ENCODE measurements around the gene GDAP1L1.
A peak's percentile ranks its signal among the peaks of the same experiment; 100 is the strongest.

The GDAP1L1 gene

DNA sequence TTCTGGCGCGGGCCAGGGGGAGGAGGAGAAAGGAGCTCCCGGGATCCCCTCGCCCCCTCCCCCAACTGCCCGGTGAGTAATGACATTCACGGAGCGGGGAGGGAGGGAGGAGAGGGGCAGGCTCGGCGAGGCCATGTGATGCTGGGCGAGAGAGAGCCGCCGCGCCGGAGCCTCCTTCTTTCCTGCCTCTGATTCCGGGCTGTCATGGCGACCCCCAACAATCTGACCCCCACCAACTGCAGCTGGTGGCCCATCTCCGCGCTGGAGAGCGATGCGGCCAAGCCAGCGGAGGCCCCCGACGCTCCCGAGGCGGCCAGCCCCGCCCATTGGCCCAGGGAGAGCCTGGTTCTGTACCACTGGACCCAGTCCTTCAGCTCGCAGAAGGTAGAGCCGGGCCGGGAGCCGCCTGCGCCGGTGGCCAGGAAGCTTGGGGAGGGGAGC lies at the start of gene GDAP1L1:
Gene GDAP1L1, plus strand, starts transcription at position 178 of the 441 bp plus-strand sequence. Its CDS starts 27 bp downstream, at position 205.
- DNase-seq, result peak; percentile 11

DNA sequence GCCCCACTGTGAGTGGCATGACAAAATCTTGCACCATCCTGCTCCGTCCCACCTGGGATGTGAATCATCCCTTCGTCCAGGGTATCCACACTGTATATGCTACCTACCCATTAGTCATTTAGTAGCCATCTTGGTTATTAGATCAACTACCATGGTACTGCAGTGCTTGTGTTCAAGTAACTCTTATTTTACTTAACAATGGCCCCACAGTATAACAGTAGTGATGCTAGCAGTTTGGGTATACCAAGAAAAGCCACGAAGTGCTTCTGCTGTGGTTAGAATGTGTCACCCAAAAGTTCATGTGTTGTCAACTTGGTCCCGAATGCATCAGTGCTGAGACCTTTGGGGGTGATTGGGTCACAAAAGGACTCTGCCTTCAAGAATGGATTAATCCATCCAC lies 48.2 kb upstream of the GDAP1L1 start:
- DNase-seq, result no peak

DNA sequence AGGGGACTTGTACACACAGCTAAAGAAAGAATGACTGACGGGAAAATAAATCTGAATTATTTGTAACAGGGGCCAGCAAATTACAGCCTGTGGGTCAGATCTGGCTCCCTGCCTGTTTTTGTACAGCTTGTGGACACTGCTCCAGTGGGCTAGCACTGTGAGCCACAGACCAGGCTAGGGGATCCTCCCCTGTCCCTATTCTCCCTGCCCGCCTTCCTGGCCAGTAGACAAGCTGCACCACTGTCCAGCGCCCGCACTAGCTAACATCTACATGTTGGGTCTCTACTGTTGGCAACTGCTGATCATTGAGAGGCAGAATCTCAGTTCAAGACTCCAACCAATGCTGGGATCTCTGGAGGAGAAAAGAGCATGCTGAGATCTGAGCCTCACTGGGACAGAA lies 47.2 kb upstream of the GDAP1L1 start:
- DNase-seq, result no peak

DNA sequence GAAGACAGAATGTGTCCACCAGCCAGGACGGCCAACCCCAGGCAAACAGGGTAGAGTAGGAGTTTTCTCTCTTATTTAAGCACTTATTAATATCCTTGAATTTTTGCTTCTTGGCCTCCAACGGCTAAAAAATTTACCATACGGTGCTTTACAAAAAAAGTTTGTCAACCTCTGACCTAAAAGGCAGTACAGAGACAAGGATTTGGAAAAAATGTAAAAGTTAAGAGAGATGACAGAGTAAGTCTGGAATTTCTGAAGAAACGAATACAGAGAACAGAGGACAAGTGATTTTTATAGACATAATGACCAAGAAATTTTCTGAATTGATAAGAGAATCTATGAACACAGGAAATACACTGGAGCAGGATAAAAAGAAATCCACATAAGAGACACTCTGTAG lies 46.7 kb upstream of the GDAP1L1 start:
- no peak for DNase-seq

DNA sequence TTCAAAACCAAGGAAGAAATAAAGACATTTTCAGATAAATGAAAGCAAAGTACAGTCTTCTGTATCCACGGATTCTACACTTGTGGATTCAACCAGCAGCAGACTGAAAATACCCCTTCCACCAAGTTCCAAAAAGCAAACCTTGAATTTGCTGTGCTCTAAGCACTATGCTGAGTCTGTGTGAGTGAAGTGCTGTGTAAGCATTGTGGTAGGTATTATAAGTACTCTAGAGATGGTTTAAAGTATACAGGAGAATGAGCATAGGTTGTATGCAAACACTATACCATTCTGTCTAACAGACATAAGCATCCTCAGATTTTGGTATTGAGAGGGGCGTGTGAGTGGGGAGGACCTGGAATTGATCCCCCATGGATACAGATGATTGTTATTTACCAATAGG lies 46.1 kb upstream of the GDAP1L1 start:
- no peak for DNase-seq

DNA sequence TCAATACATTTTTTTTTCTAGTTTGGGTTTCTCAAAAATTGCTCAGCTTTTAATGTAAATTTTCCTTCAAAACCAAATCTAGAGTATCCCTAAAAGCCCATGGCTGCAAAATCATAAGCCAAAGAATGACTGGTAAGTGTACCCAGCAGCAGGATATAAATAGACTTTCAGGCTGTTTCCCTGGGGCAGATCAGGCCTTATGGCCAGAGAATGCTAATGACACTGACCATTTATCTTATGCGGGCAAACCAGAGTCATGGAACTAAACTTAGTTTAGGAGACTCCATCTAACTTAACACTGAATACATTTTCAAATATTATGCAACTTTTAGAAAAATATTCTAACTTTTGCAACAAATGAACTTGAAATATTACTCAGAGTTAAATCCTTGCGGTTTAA lies 43.9 kb upstream of the GDAP1L1 start:
- DNase-seq, result no peak

DNA sequence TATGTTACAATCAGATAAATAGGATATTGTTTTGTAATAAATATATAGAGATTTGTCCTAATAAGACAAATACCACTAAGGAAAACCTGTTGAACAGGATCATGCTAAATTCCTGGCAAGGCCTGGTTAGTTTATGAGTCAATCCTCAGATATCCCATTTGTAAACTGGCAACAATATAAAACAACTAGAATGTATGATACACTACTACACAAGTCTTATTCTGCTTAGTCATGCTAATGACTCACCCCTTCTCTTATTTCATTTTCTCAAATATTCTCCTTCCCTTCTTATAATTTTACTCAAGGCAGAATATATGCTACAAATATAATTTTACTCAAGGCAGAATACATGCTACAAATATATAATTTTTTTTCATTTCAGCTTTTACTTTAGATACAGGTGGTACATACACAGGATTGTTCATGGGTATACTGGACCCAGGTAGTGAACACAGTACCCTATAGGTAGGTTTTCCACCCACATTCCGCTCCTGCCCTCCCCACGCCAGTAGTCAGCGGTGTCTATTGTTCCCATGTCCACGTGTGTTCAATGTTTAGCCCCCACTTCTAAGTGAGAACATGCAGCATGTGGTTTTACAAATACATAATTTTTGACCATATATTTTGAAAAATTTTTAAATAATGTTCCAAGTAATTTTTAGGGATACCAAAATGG lies 42.8 kb upstream of the GDAP1L1 start:
- no peak for DNase-seq

DNA sequence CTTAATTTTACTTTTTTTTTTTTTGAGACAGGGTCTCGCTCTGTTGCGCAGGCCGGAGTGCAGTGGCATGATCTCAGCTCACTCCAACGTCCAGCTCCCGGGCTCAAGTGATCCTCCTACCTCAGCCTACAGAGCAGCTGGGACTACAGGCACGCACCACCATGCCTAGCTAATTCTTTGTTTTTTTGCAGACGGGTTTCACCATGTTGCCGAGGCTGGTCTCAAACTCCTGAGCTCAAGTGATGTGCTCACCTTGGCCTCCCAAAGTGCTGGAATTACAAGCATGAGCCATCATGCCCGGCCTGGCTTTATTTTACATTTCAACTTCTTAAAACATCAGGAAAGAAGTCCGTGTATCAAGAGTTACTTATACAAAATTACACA lies 42.3 kb upstream of the GDAP1L1 start:
- no peak for DNase-seq

DNA sequence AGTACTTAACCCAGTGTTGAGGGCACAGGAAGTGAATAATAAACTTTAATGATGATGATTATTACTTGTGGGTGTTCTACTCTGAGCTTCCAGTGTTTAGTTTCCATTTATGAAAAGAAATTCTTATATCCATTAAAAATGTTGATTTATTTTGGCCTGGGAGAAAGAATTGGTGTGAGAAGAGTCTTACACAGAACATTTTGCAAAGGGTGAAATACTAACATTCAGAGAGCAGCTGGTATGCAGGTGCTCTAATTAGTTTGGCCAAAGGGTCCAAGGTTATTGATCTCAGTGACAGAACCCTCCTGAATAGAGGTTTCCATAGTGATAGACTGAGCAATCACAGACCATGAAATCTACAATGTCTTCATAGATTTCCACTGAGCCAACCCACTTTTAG lies 41.0 kb upstream of the GDAP1L1 start:
- DNase-seq, result no peak

DNA sequence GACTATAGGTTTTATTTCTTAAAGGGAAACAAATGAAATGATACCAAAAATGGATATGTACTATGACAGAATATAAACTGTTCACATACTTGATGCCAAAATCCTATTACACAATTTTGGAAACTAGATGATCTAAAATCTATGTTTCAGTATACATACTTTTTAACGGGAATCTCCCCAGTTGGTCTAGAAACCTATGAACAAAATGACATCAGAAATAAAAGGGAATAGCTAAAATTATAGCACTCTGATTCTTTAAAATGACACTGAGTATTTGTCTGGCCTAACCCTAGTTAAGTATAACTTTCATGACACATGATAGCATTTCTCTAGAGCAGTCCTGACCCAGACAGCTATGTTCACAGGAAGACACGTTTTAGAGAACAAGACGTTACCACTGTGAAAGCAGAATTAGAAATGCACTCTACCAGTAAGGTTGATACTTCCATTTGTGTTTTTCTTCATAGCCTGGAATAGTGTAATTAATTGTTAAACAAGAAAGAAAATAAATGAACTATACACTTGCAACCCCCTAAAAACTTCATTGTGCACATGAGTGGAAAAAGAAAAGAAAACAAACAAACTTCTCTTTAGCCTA lies 39.9 kb upstream of the GDAP1L1 start:
- no peak for DNase-seq

DNA sequence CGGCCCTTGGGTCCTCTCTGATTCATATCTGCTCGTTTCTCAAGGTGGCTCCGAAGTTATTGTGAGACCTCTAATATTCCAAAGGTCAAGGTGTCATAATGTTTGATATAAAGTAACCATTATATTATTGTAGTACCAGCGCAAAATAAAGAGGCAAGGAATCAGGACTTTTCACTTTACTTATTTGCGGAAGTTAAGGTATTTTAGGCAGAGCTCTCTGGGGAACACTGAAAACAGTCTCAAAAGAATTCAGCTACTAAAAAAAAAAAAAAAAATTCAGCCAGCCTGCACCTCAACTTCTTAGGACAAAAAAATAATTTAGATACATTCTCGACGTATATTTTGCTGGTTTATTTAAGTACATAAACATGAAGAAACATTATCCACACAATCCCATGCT lies 38.9 kb upstream of the GDAP1L1 start:
- no peak for DNase-seq

DNA sequence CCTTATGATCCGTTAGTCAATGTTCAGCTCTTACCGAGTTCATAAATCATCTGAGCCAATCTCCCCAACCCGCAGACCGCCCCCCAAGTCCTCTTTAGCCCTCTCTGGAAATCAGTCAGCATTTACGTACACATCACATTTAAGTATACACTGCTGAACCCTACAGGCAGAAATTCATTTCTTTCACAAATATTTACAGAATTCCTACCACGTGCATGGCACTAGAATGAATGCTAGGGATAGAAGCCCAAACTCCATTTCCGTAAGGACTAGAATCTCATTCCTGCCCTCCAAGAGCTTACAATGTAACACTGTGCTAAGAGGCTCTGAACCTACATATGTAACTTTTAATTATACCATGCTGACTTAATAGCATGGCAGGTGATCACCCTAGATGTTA lies 38.3 kb upstream of the GDAP1L1 start:
- no peak for DNase-seq

DNA sequence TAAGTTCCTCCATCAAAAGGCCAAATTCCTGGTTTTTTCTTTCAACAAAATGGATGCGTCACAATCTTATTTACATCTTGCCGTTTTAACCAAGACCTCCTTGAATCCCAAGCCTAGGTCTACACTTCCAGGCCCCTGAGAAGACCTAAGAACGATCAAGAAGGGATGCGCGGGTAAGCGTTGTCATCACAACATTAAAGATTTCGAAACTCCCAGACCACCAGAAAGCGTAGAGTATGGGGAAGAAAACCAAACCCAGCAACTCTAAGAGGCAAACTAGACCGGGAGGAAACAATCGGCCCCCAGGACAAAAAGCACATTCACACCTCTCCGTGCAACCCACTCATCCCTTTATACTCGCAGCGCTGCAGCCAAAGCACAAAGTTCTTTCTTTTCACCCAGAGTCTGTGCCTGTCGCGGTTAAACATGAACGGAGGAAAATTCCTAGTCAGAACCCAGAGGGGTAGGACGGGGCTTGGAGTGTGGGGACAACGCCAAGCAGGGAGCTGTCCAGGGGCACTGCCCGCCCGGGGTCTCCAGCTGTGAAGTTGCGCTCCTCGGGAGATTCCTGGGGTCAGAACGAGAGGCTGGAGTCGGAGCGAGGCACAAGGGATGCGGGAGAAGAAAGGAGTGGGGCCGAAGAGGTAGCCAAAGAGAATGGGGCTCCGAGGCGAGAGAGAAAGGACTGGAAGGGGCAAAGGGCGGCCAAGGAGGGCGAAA lies 37.3 kb upstream of the GDAP1L1 start:
- no peak for DNase-seq

DNA sequence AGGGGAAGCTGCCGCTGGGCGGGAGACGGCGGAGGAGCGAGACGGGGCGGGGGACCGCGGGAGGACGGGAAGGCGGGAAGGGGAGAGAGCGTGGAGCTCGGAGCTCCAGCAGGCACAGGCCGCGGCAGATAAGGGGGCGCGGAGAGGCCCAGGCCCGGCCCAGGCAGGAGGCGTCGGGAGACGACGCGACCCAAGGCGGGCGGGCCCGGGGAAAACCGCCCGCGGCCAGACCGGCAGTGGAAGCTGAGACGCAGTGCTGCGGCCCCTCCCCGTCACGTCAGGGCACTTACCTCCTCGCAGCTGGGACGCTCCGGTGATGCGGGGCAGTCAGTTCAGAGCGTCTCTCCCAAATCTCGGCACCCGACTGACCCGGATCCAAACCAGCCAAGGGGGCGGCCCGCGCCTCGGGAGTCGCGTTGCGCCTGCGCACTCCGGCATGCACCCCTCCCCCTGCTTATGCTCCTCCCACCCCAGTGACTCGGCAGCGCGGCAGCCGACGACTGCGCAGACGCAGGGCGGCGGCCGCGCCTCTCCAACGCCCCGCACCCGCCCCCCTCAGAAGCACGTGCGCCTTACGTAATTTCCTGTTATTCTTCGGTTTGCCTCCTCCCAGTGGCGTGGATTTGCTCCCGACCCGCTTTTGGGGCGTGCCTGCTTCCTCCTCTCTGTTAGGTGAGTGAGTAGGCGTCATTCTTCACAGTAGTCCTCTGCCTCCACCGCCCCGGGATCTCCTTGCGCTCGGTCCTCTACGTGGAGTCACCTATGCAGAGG lies 36.5 kb upstream of the GDAP1L1 start, which contains the start of gene OSER1:
Gene OSER1, minus strand, starts transcription at position 366 of the 771 bp plus-strand sequence. CDS start 3,814 bp downstream, outside the sequence.
- DNase-seq, result peak; percentile 80

DNA sequence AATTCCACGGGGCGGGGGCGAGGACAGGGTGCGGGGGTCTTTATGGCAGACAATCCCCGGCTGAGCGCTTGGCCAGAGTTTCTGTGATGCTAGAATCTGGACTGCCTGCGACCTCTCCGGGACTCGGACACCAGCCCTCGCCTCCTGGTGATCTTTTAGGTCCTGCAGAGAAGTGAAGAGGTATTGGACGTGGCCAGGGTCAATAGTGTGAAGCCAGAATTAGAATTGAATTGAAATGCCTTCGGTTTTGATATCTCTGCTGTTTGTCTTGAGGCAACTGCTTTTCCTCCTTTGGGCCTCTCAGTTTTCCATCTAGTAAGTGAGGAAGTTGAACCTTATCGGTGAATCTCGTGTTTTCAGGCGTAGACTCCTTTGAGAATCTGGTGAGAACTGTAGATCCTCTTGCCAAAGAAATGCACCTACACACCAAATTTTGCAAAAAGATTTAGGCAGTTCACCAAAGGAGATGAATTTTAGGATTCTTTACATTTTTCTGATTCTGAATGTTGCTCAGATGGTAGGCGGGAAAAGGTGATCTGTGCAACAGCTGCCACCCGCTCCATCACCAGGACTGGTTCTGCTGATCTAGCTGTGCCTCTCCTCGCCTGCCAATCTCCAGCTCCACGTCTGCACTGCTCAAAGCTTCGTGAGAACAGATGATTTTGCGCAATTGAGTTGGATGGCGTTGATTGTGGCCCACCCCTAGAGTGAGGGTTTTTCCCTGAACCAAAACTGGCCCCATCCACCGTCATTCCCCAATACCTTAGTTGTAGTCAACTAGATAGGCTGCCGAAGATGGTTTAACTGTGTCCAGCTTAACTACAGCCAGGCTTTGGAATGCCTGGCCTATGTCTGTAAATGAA lies 35.7 kb upstream of the GDAP1L1 start:
- DNase-seq, result no peak

DNA sequence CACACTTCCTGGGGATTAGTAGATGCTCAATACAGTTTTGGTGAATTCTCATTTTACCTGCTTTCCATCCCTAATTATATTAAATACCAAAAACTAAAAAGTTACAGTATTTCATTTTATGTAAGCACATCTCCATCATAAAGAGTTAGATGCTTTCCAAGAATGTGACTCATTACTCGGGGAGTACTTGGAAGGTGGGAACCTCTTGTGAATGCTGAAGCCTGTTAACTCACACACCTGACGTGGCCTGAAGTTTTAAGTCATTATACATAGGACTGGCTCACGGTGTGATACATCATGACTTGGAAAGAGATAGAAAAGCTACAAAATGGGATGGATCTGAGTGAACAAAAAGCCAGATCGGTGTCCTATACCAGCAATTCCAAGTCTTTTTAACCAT lies 34.3 kb upstream of the GDAP1L1 start:
- no peak for DNase-seq

DNA sequence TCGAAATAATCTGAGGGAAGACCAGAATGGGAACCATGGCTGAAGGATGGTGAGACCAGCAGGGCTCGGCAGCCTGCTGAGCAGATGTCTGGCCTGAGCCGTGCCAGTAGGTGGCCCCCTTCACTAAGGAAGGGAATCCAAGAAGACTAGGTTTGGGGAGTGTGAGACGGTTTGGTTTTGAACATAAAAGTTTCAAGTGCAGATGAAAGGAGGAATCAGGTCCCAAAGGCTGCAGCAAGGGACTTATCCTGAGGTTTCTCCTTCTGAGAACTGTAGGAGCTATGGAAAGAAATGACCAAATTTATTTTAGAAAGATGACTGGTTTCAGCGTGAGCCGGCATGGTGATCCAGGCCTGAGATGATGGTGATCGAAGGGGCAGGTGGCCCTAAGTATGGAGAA lies 32.0 kb upstream of the GDAP1L1 start:
- no peak for DNase-seq

DNA sequence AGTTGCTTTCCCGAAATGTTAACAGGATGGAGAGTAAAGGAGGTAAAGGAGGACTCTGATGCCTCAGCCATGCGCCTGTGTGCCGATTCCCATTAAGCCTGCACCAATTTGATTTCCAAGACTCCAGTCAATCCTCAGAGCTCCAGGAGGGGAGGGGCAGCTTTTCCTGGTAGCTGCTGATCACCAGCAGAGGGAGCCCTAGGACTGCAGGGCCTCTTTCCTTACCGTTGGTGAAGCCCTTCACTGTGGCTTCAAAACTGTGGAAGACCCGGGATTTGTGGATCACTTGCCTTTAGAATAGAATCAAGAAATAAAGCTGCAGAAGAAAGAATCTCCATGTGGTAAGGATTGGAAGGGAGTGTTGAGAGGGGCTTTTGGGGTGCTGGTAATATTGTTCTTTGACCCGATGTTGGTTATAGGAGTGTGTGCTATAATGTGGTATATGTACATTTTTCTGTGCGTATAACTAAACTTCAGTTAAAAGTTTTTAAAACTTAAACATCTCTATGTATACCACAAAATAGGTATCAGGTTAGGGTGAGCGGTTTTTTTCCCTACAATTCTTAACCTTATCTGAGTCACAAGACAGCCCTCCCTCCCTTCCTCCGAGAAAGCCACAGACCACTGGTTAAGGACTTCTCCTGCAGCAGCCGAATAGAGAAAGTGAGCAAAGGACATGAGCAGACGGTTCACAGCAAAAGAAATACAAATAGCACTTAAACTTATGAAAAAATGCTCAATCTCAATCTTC lies 29.6 kb upstream of the GDAP1L1 start:
- DNase-seq, result peak; percentile 39

DNA sequence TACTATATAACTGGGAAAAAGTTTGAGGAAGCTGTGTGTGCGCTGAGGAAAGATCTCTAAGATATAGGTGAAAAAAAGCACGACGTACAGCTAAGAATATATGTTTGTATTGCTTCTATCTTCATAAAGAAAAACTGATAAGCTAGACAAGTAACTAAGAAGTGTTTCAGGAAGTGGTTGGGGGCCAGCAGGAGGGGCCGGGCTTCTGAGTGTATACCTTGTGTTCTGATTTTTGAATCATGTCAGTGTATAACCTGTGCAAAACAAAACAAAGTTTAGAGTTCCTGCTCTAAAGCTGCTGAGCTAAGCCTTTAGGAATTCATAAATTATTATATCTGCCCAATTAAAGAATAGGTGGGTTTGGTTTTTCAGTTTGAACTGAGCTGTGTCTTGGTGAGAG lies 28.7 kb upstream of the GDAP1L1 start:
- DNase-seq, result no peak

DNA sequence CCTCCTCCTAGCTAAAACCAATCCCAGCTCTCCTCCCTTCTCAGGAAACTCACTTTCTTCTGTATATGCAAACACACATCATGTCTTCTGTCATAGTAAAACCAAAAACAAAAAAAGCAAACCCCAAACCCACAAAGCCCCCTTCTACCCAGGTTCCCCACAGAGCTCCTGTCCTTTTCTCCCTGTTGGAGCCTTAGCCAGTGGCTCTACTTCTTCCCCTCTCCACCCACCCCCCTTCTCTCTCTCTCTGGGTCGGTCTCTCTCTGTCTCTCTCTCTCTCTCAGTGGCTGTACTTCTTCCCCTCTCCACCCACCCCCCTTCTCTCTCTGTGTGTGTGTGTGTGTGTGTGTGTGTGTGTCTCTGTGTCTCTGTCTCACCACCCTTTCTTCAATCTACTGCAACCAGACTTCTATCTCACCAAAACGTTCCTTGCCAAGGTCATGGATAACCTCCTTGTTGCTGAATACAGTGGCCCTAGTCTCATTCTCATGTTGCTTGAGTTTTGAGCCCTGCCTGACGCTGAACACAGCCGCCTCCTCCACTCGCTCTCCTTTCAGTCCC lies 27.9 kb upstream of the GDAP1L1 start:
- no peak for DNase-seq

DNA sequence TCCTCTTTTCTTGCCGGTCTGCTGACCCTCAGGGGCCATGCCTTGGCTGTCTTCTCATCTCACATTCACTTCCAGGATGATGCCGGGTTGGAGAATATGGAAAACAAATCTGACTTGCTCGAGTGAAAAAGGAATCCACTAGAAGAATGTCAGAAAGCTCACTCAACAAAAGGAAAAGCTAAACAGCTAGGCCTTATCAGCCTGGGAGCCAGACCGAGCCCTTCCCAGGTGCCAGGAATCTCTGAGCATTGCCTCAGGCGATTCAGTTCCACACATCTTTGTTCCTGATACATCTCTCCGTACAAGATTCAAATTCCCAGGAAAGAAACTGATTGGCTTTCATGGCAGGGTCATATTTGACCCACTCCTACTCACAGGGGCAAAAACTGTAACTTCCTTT lies 27.3 kb upstream of the GDAP1L1 start:
- DNase-seq, result no peak

Measured in DMS79 treated with DMSO at 0.1 percent for 48 hours (cell line).